T-cell (primary cell): ENCODE data around the gene GMPS. TPM values are rescaled to one million over a fixed set of nuclear protein-coding genes. Genes with fewer than 3 reads are reported as not detected.

Source experiments
- ATAC-seq, 4 experiments: fragments of 200-7000 bp in 3 of 4; fragments of 150-1000 bp in 1 of 4; cut with Tn5 transposase; replicated peaks in 1 of 4; 1 replicate in 3 of 4; 2 replicates in 1 of 4; pipeline ENCODE4 v1.10.0; 2021; ENCODE audit warnings: moderate library complexity in 3 of 4, mild to moderate bottlenecking in 2 of 4, moderate number of reproducible peaks in 1 of 4
- CTCF ChIA-PET, 2 donors: fragments of 300-600 bp; sonication (Branson Sonifier 250); formaldehyde crosslinking; loops; one replicate each; lab custom pipeline; 2022; ENCODE audit warnings: antibody characterized with exemption in 2 of 2; lab: Charles Lee
- POLR2A ChIA-PET, 2 donors: fragments of 300-600 bp; sonication (Branson Sonifier 250); formaldehyde crosslinking; loops; one replicate each; lab custom pipeline; 2022; ENCODE audit warnings: antibody characterized with exemption in 2 of 2; lab: Charles Lee
- DNase-seq, 35 experiments: peaks; one replicate each; pipeline versions ENCODE4 v3.0.0 to v3.0.0-alpha.2; 2013 to 2023
- H3K27ac ChIP-seq: one replicate; pipeline ENCODE4 v1.5.1; 2013; ENCODE audit warnings: low read length
- H3K27me3 ChIP-seq, 2 experiments: replicated peaks in 1 of 2; 1 replicate in 1 of 2; 2 replicates in 1 of 2; pipeline versions ENCODE4 v1.6.1 to v1.7.0; 2013; ENCODE audit warnings: low read length in 1 of 2, mixed read lengths in 1 of 2; ENCODE audit not compliant: control insufficient read depth in 2 of 2, insufficient read depth in 2 of 2; ENCODE audit errors: extremely low read depth in 1 of 2
- H3K36me3 ChIP-seq, 2 donors: 1 replicate in 1 of 2; 2 replicates in 1 of 2; pipeline versions ENCODE4 v1.6.1 to v1.7.0; 2013; ENCODE audit warnings: low read length in 1 of 2; ENCODE audit not compliant: control insufficient read depth in 2 of 2, insufficient read depth in 1 of 2; ENCODE audit errors: extremely low read depth in 1 of 2
- H3K4me1 ChIP-seq, 2 experiments: 1 replicate in 1 of 2; 2 replicates in 1 of 2; pipeline versions ENCODE4 v1.6.1 to v1.7.0; 2013; ENCODE audit warnings: low read length in 2 of 2, mixed read lengths in 1 of 2; ENCODE audit not compliant: insufficient read depth in 2 of 2, control insufficient read depth in 1 of 2; ENCODE audit errors: extremely low read depth in 1 of 2
- H3K4me3 ChIP-seq, 2 donors: 1 replicate in 1 of 2; 2 replicates in 1 of 2; pipeline versions ENCODE4 v1.5.1 to v1.7.0; 2013; ENCODE audit warnings: mild to moderate bottlenecking in 2 of 2, low read length in 1 of 2, moderate library complexity in 1 of 2; ENCODE audit not compliant: control insufficient read depth in 1 of 2; ENCODE audit errors: extremely low read depth in 1 of 2
- H3K9me3 ChIP-seq: 2 replicates; pipeline ENCODE4 v1.7.0; 2013
- H3K27ac Mint-ChIP-seq, 2 donors: one replicate each; pipeline ENCODE4 v1.8.0; 2020 to 2021; ENCODE audit warnings: mild to moderate bottlenecking in 2 of 2, mixed read lengths in 2 of 2
- H3K27me3 Mint-ChIP-seq, 2 donors: one replicate each; pipeline ENCODE4 v1.8.0; 2021 to 2022; ENCODE audit warnings: mixed read lengths in 2 of 2
- H3K36me3 Mint-ChIP-seq: one replicate; pipeline ENCODE4 v1.8.0; 2021; ENCODE audit warnings: mixed read lengths
- H3K4me1 Mint-ChIP-seq, 3 donors: one replicate each; pipeline ENCODE4 v1.8.0; 2020 to 2022; ENCODE audit warnings: mixed read lengths in 3 of 3, mild to moderate bottlenecking in 1 of 3
- H3K4me3 Mint-ChIP-seq, 3 donors: one replicate each; pipeline ENCODE4 v1.8.0; 2020 to 2022; ENCODE audit warnings: mild to moderate bottlenecking in 3 of 3, mixed read lengths in 3 of 3, moderate library complexity in 3 of 3
- H3K9me3 Mint-ChIP-seq, 3 donors: one replicate each; pipeline ENCODE4 v1.8.0; 2020 to 2022; ENCODE audit warnings: mixed read lengths in 3 of 3
- WGBS: methylation state at CpG from one replicate; pipeline ENCODE4 v1.1.5; 2013; ENCODE audit warnings: missing lambda C conversion rate; ENCODE audit not compliant: insufficient coverage; 5-methylcytosine and 5-hydroxymethylcytosine counted together
- total RNA-seq, 35 experiments: library from RNA in 6 of 35; stranded (reverse) in 6 of 35; fragments of 120-200 nt in 1 of 35; gene quantifications; one replicate each; pipeline versions ENCODE4 v1.2.1 to v1.2.4 and lab custom pipeline; 2013 to 2026

GMPS gene
- total RNA-seq, 5 donors from 2014 or later (not counting 1 experiment from before 2014, with no cell fraction given) = 37.4 to 44.1 (median 40.6) TPM

GRCh38 chr3:155921486-155921885 lies 51.0 kb downstream of the GMPS start:
- Mint-ChIP-seq H3K27me3 (no peaks in the 10 kb centered on the region), H3K4me1 (no peaks in the 10 kb centered on the region), H3K36me3 (peaks cover 48% of the 10 kb centered on the region), H3K27ac (no peak overlapping the region), H3K4me3 (no peak overlapping the region), H3K9me3 (no peaks in the 10 kb centered on the region)
- no CpG with 5 or more reads among the region's 2 CpGs for WGBS
- peaks cover 0 to 46% of the 10 kb centered on the region in 2 donors for H3K36me3 ChIP-seq
- no peaks in the 10 kb centered on the region for H3K4me1 ChIP-seq
- no peaks in the 10 kb centered on the region for H3K9me3 ChIP-seq
- DNase-seq = no peak
- ChIA-PET CTCF (interaction anchor here (0.6 to 1.9 kb wide), 2 partner anchors 37 to 116 kb away, joined by 3 to 7 read pairs; partner anchors contain the start of gene C3orf33 (in 1 of the 2)), POLR2A (no interaction called here)
- H3K27ac ChIP-seq = no peak overlapping the region
- no peak overlapping the region for H3K4me3 ChIP-seq
- no peaks in the 10 kb centered on the region for H3K27me3 ChIP-seq
- no peak for ATAC-seq

DNA sequence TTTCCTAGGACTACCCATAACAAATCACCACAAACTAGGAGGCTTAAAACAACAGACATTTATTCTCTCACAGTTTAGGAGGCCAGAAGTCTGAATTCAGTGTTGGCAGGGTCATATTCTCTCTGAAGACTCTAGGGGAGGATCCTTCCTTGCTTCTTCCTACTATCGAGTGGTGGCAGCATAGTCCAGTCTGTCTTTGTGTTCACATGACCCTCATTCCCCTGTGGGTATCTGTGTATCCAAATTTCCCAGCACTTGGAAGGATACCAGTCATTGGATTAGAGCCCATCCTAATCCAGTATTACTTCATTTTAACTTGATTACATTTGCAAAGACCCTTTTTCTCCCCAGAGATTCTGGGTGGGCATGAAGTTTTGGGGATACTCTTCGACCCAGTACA lies 63.8 kb downstream of the GMPS start:
- DNase-seq (no peak), ATAC-seq (no peak)
- Histone ChIP-seq H3K27ac (no peak overlapping the region), H3K4me3 (no peak overlapping the region), H3K27me3 (no peaks in the 10 kb centered on the region), H3K4me1 (no peaks in the 10 kb centered on the region), H3K36me3 (peaks cover 6 to 42% of the 10 kb centered on the region in 2 donors), H3K9me3 (no peaks in the 10 kb centered on the region)
- Mint-ChIP-seq H3K4me3 (no peak overlapping the region), H3K36me3 (peaks cover 52% of the 10 kb centered on the region), H3K9me3 (no peaks in the 10 kb centered on the region), H3K4me1 (no peaks in the 10 kb centered on the region), H3K27ac (no peak overlapping the region), H3K27me3 (no peaks in the 10 kb centered on the region)
- CTCF ChIA-PET = no interaction called here
- POLR2A ChIA-PET = no interaction called here
- WGBS = 100% methylated on average over 1 of the region's 2 CpGs

- Histone ChIP-seq H3K36me3 (peaks cover 6 to 48% of the 10 kb centered on the region in 2 donors), H3K9me3 (no peaks in the 10 kb centered on the region), H3K4me3 (no peak overlapping the region), H3K27ac (no peak overlapping the region), H3K4me1 (no peaks in the 10 kb centered on the region), H3K27me3 (no peaks in the 10 kb centered on the region)
- DNase-seq = no peak
- H3K27me3 Mint-ChIP-seq = no peaks in the 10 kb centered on the region
- no CpG with 5 or more reads among the region's 2 CpGs for WGBS
- no peak overlapping the region for H3K4me3 Mint-ChIP-seq
- H3K4me1 Mint-ChIP-seq = no peaks in the 10 kb centered on the region
- no peak overlapping the region for H3K27ac Mint-ChIP-seq
- ChIA-PET POLR2A (no interaction called here), CTCF (interaction anchor here in 1 of 2 donors (0.6 kb wide), 1 partner anchor 1789 kb away, joined by 5 read pairs; no protein-coding TSS in a partner anchor)
- peaks cover 59% of the 10 kb centered on the region for H3K36me3 Mint-ChIP-seq
- no peak for ATAC-seq
- no peaks in the 10 kb centered on the region for H3K9me3 Mint-ChIP-seq
These were observed 68.0 kb downstream of the GMPS start for GRCh38 chr3:155938409-155938808.

DNA sequence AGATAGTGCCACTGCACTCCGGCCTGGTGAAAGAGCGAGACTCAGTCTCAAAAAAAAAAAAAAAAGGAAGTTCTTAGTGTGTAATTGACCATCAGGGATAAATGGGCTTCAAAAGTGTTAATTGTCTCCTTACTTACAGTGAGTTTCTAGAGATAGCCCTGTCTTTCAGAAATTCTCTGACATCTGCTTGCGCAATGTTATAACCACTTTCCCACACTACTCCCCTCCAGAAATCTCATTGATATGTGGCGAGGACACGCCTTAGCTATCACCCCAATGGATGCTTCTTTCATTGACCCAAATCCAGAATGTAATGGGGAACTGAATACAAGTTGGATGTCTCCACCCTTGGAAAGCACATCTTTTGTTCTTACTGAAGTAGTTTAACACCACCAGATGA lies 70.9 kb downstream of the GMPS start:
- H3K27ac Mint-ChIP-seq = no peak overlapping the region
- CTCF ChIA-PET = no interaction called here
- no peaks in the 10 kb centered on the region for H3K27me3 Mint-ChIP-seq

GRCh38 chr3:155944081-155944480 lies 73.6 kb downstream of the GMPS start:
- Histone ChIP-seq H3K27ac (no peak overlapping the region), H3K4me3 (no peak overlapping the region), H3K36me3 (peaks cover 0 to 6% of the 10 kb centered on the region in 2 donors), H3K27me3 (no peaks in the 10 kb centered on the region), H3K4me1 (no peaks in the 10 kb centered on the region), H3K9me3 (no peaks in the 10 kb centered on the region)
- ChIA-PET POLR2A (no interaction called here), CTCF (interaction anchor here in 1 of 2 donors (1.4 kb wide), 1 partner anchor 139 kb away, joined by 4 read pairs; no protein-coding TSS in a partner anchor)
- Mint-ChIP-seq H3K27ac (no peak overlapping the region), H3K36me3 (peaks cover 18% of the 10 kb centered on the region), H3K27me3 (no peaks in the 10 kb centered on the region), H3K4me1 (no peaks in the 10 kb centered on the region), H3K4me3 (no peak overlapping the region), H3K9me3 (no peaks in the 10 kb centered on the region)
- no peak for ATAC-seq
- no CpG with 5 or more reads among the region's 2 CpGs for WGBS
- DNase-seq = no peak

More for the DNA sequence above, 70.9 kb downstream of the GMPS start:
- no peak overlapping the region for H3K4me3 ChIP-seq
- no peaks in the 10 kb centered on the region for H3K9me3 ChIP-seq
- H3K27me3 ChIP-seq = no peaks in the 10 kb centered on the region
- Mint-ChIP-seq H3K9me3 (no peaks in the 10 kb centered on the region), H3K36me3 (peaks cover 39% of the 10 kb centered on the region), H3K4me3 (no peak overlapping the region), H3K4me1 (no peaks in the 10 kb centered on the region)
- H3K27ac ChIP-seq = no peak overlapping the region
- WGBS = no CpG with 5 or more reads among the region's 5 CpGs
- POLR2A ChIA-PET = no interaction called here
- peaks cover 2 to 26% of the 10 kb centered on the region in 2 donors for H3K36me3 ChIP-seq
- DNase-seq (no peak), ATAC-seq (no peak)
- no peaks in the 10 kb centered on the region for H3K4me1 ChIP-seq

GRCh38 chr3:155946178-155946577 lies 75.7 kb downstream of the GMPS start:
- Mint-ChIP-seq H3K36me3 (peaks cover 11% of the 10 kb centered on the region), H3K4me3 (no peak overlapping the region), H3K4me1 (no peaks in the 10 kb centered on the region), H3K9me3 (no peaks in the 10 kb centered on the region), H3K27ac (no peak overlapping the region), H3K27me3 (no peaks in the 10 kb centered on the region)
- no peaks in the 10 kb centered on the region for H3K27me3 ChIP-seq
- no peak overlapping the region for H3K4me3 ChIP-seq
- H3K27ac ChIP-seq = no peak overlapping the region
- H3K9me3 ChIP-seq = no peaks in the 10 kb centered on the region
- no peak for DNase-seq
- ATAC-seq = no peak
- no peaks in the 10 kb centered on the region for H3K36me3 ChIP-seq
- ChIA-PET CTCF (no interaction called here), POLR2A (no interaction called here)
- no peaks in the 10 kb centered on the region for H3K4me1 ChIP-seq
- WGBS = no CpG with 5 or more reads among the region's 2 CpGs
